Middle frontal gyrus (tissue), 1 donor: ENCODE data around the gene PREX1.

Experiments used
- DNase-seq: peaks from one replicate; pipeline ENCODE4 v3.0.0-alpha.2; 2015; ENCODE audit warnings: low spot score; ENCODE audit errors: extremely low spot score

Gene PREX1

GRCh38 chr20:48665785-48666184 lies 162.0 kb downstream of the PREX1 start:
- no peak for DNase-seq

- DNase-seq: no peak
Observed at GRCh38 chr20:48662711-48663110, 165.1 kb downstream of the PREX1 start.

- no peak for DNase-seq
Observed at GRCh38 chr20:48661575-48662455, 166.0 kb downstream of the PREX1 start.

- DNase-seq: no peak
Observed at GRCh38 chr20:48660788-48661187, 167.0 kb downstream of the PREX1 start.

GRCh38 chr20:48659858-48660257 lies 167.9 kb downstream of the PREX1 start:
- DNase-seq: no peak

- no peak for DNase-seq
Observed at GRCh38 chr20:48658505-48658904, 169.3 kb downstream of the PREX1 start.

GRCh38 chr20:48658198-48658476 lies 169.7 kb downstream of the PREX1 start:
- DNase-seq: no peak

- peak; percentile 78 for DNase-seq
Observed at GRCh38 chr20:48657426-48658197, 170.2 kb downstream of the PREX1 start.

GRCh38 chr20:48656661-48657211 lies 171.1 kb downstream of the PREX1 start:
- peak; percentile 85 for DNase-seq

GRCh38 chr20:48656137-48656536 lies 171.7 kb downstream of the PREX1 start:
- no peak for DNase-seq

GRCh38 chr20:48653706-48654051 lies 174.1 kb downstream of the PREX1 start:
- no peak for DNase-seq

- DNase-seq: no peak
Observed at GRCh38 chr20:48652961-48653705, 174.7 kb downstream of the PREX1 start.

- no peak for DNase-seq
Observed at GRCh38 chr20:48651960-48652359, 175.8 kb downstream of the PREX1 start.

GRCh38 chr20:48651271-48651670 lies 176.5 kb downstream of the PREX1 start:
- no peak for DNase-seq

- no peak for DNase-seq
Observed at GRCh38 chr20:48649868-48650267, 177.9 kb downstream of the PREX1 start.

- DNase-seq: no peak
Observed at GRCh38 chr20:48649104-48649626, 178.6 kb downstream of the PREX1 start.

- DNase-seq: no peak
Observed at GRCh38 chr20:48648482-48649051, 179.2 kb downstream of the PREX1 start.

GRCh38 chr20:48647858-48648257 lies 179.9 kb downstream of the PREX1 start:
- DNase-seq: no peak

- no peak for DNase-seq
Observed at GRCh38 chr20:48645666-48646065, 182.1 kb downstream of the PREX1 start.

- DNase-seq: no peak
Observed at GRCh38 chr20:48644286-48644828, 183.4 kb downstream of the PREX1 start.
